Subcutaneous adipose tissue (tissue), 4 donors: ENCODE data around the gene PPFIA4. TPM values are rescaled to one million over a fixed set of nuclear protein-coding genes. Genes with fewer than 3 reads are reported as not detected.

Source experiments
- CTCF ChIP-seq: fragments of 450-650 bp; IDR thresholded peaks from one replicate; pipeline ENCODE4 v1.5.1; 2016; ENCODE audit warnings: low read depth, mild to moderate bottlenecking, control low read depth, antibody characterized with exemption, moderate library complexity
- total RNA-seq, 4 donors: library from RNA; depleted of rRNA; stranded (reverse); fragments of >200 nt; gene quantifications; one replicate each; pipeline ENCODE4 v1.1.0, GENCODE V29; 2016

PPFIA4 gene
- total RNA-seq, 4 donors from 2014 or later = 0.16 to 0.19 (median 0.17) TPM; not detected in 1

- TF ChIP-seq CTCF = no peak
Observed at GRCh38 chr1:203082231-203082505, 55.9 kb downstream of the PPFIA4 start.

- TF ChIP-seq CTCF = no peak
Observed at GRCh38 chr1:203082571-203083462, 56.5 kb downstream of the PPFIA4 start.

- no peak for TF ChIP-seq CTCF
Observed at GRCh38 chr1:203083463-203083921, 57.2 kb downstream of the PPFIA4 start.

- no peak for TF ChIP-seq CTCF
Observed at GRCh38 chr1:203084588-203085527, 58.6 kb downstream of the PPFIA4 start.

DNA sequence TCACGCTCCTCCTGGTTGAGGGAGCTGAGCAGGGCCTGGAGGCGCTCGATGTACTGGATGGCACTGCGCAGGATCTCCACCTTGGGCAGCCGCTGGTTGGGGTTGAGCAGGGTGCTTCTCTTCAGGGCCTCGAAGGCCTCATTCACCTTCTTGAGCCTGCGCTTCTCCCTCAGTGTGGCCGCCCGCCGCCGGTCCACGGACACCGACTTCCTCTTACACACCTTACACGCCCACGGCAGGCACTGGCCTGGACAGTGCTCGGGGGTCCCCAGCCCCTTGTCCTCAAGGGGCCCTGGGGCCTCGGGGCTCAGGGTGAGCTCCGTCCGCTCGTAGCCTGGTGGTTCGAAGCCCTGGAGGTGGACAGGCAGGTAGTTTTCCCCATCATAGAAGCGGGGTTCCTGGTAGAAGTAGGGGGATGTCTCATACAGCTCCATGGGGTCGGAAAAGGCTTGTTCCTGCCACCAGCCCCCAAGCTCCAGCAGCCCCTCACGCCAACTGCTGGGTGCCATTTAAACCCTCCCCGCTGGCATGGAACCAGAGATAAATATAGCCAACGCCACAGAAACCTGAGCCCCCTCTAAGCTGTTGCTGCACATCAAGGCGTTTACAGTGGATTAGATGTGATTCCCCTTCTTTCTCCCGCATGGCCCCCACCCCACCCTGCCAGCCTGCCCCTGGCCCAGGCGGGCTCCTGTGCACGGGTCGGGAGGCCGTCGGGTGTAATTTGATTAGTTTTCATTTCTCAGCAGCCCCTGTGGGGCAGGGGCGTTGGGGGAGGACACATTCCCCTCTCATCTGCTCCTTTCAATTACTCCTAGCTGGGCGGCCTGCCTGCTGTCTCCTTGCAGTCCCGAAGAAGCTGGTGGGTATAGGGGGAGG lies 59.5 kb downstream of the PPFIA4 start, which contains the start of gene MYOG:
Gene MYOG, minus strand, starts transcription at position 485 of the 879 bp plus-strand sequence. Its CDS starts 51 bp downstream, at position 434.
- no peak for TF ChIP-seq CTCF

DNA sequence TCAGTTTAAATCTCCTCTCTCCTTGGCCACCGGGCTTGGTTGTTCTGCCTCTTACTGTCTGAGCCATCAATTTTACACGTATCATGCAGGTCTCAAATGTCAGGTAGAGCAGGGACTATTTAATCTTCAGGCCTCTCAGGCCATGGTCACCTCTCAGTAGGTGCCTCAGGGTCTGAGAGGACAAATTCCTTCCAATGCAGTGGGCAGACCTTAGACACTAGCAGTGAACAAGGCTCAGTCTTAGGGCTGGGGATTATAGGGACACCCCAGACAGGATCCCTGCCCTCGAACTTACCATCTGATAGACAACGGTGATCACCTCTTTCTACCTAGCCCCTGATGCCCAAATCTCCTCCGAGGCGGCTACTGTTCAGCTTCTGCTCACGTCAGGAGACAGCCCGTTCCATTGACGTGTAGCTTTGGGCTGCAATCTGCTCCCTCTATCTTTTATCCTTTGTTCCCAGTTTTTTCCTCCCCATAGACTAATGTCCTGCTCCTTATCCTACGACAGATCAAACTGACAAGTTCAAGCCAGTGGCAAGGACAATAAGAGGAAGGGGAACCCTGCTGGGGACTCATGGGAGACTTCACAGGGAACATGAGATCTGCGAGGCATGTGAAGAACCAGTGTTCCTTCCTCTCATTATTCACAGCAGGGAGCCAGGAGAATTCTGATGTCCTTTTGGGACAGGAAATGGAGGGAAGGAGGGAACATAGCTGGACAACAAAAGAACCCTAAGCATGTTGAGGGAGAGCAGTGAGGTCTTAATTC lies 60.9 kb downstream of the PPFIA4 start:
- no peak for TF ChIP-seq CTCF
